Caco-2 (cell line): ENCODE measurements around the gene AFMID. TPM values are rescaled to one million over a fixed set of nuclear protein-coding genes. Genes with fewer than 3 reads are reported as not detected.

Source experiments
- BruUV-seq: library from RNA; stranded (reverse); fragments of 400-500 nt; replicated peaks from 2 replicates; lab custom pipeline; 2021; lab: Mats Ljungman, UMichigan
- CTCF ChIA-PET: fragments of 300-600 bp; sonication (Branson Sonifier 250); formaldehyde crosslinking; loops from one replicate; lab custom pipeline; 2022; ENCODE audit warnings: antibody characterized with exemption; lab: Charles Lee
- POLR2A ChIA-PET: fragments of 300-600 bp; sonication (Branson Sonifier 250); formaldehyde crosslinking; loops from one replicate; lab custom pipeline; 2022; ENCODE audit warnings: antibody characterized with exemption; lab: Charles Lee
- DNase-seq, 2 experiments: peaks; one replicate each; pipeline versions ENCODE4 v3.0.0 to v3.0.0-alpha.2; 2020 to 2022
- H3K27me3 ChIP-seq: replicated peaks from 2 replicates; pipeline ENCODE4 v1.6.0; 2011; ENCODE audit warnings: low read length; ENCODE audit not compliant: control insufficient read depth, insufficient read depth
- H3K36me3 ChIP-seq: 2 replicates; pipeline ENCODE4 v1.5.1; 2011; ENCODE audit warnings: low read length; ENCODE audit not compliant: control insufficient read depth, insufficient read depth
- H3K4me1 ChIP-seq: fragments of 250-450 bp; sonication (Bioruptor Pico); 2 replicates; pipeline ENCODE4 v1.5.1; 2020; ENCODE audit warnings: mild to moderate bottlenecking
- H3K4me3 ChIP-seq: 2 replicates; pipeline ENCODE4 v1.5.1; 2011; ENCODE audit warnings: low read depth, mild to moderate bottlenecking, control low read depth, low read length
- H3K9me3 ChIP-seq: fragments of 250-450 bp; sonication (Bioruptor Pico); 2 replicates; pipeline ENCODE4 v1.5.1; 2020; ENCODE audit warnings: mild to moderate bottlenecking, moderate library complexity
- H3K27ac Mint-ChIP-seq: one replicate; pipeline ENCODE4 v1.8.0; 2022; ENCODE audit warnings: mixed read lengths; ENCODE audit not compliant: unreplicated experiment
- H3K27me3 Mint-ChIP-seq: one replicate; pipeline ENCODE4 v1.8.0; 2022; ENCODE audit warnings: mixed read lengths; ENCODE audit not compliant: insufficient read depth, unreplicated experiment
- H3K36me3 Mint-ChIP-seq: one replicate; pipeline ENCODE4 v1.8.0; 2022; ENCODE audit warnings: mild to moderate bottlenecking, mixed read lengths; ENCODE audit not compliant: insufficient read depth, unreplicated experiment
- H3K4me1 Mint-ChIP-seq: one replicate; pipeline ENCODE4 v1.8.0; 2022; ENCODE audit warnings: low read depth, mixed read lengths; ENCODE audit not compliant: unreplicated experiment
- H3K4me3 Mint-ChIP-seq: one replicate; pipeline ENCODE4 v1.8.0; 2022; ENCODE audit warnings: mild to moderate bottlenecking, moderate library complexity, mixed read lengths; ENCODE audit not compliant: unreplicated experiment
- H3K9me3 Mint-ChIP-seq: one replicate; pipeline ENCODE4 v1.8.0; 2022; ENCODE audit warnings: mixed read lengths; ENCODE audit not compliant: unreplicated experiment
- CTCF ChIP-seq, 2 experiments: fragments of 200-600 bp in 1 of 2; IDR thresholded peaks; 1 replicate in 1 of 2; 2 replicates in 1 of 2; pipeline versions ENCODE4 v1.5.1 to v1.8.0; 2011 to 2022; ENCODE audit warnings: antibody characterized with exemption in 1 of 2, control low read depth in 1 of 2, inconsistent platforms in 1 of 2, low read depth in 1 of 2, low read length in 1 of 2, mild to moderate bottlenecking in 1 of 2, moderate library complexity in 1 of 2; ENCODE audit not compliant: insufficient read depth in 1 of 2, severe bottlenecking in 1 of 2, unreplicated experiment in 1 of 2
- intact Hi-C: fragments of 100-400 bp; cut with micrococcal nuclease; formaldehyde crosslinking; loops from one replicate; pipeline ENCODE4 v1.10.0; 2022; ENCODE audit not compliant: unreplicated experiment
- total RNA-seq: library from RNA; stranded (reverse); gene quantifications from 2 replicates; pipeline ENCODE4 v1.2.3, GENCODE V29; 2022

AFMID gene
- total RNA-seq, 1 experiment from 2014 or later = 83.0 TPM

- Histone ChIP-seq H3K36me3 (no peaks in the 10 kb centered on the region; the same call in 1 of the 2 replicates), H3K9me3 (no peaks in the 10 kb centered on the region), H3K4me1 (peaks cover 15% of the 10 kb centered on the region), H3K4me3 (no peak overlapping the region), H3K27me3 (no peaks in the 10 kb centered on the region)
- intact Hi-C loops = loop anchor here (5.0 kb wide), 2 partner anchors 58 to 237 kb away; partner anchors contain the start of gene TMC6
- Mint-ChIP-seq H3K9me3 (no peaks in the 10 kb centered on the region), H3K36me3 (peaks cover 80% of the 10 kb centered on the region), H3K4me1 (peaks cover 22% of the 10 kb centered on the region), H3K27ac (peak overlapping the region; percentile 70), H3K4me3 (peak overlapping the region; percentile 72), H3K27me3 (no peaks in the 10 kb centered on the region)
- no TSS peak for BruUV-seq
- POLR2A ChIA-PET = interaction anchor here (3.1 kb wide), 1 partner anchor 16 kb away, joined by 12 read pairs; the partner anchor contains the start of gene SYNGR2
- no peak for DNase-seq
- TF ChIP-seq CTCF (IDR thresholded peaks at IDR 0.05; ENCODE audit: insufficient read depth in 1 of 2, low read depth in 1 of 2, low read length in 1 of 2, severe bottlenecking in 1 of 2, unreplicated experiment in 1 of 2) = no peak
- CTCF ChIA-PET = interaction anchor here (2.8 kb wide), 1 partner anchor 14 kb away, joined by 17 read pairs; no protein-coding TSS in a partner anchor
These were observed 2.3 kb upstream of the AFMID start for GRCh38 chr17:78184868-78185267.

DNA sequence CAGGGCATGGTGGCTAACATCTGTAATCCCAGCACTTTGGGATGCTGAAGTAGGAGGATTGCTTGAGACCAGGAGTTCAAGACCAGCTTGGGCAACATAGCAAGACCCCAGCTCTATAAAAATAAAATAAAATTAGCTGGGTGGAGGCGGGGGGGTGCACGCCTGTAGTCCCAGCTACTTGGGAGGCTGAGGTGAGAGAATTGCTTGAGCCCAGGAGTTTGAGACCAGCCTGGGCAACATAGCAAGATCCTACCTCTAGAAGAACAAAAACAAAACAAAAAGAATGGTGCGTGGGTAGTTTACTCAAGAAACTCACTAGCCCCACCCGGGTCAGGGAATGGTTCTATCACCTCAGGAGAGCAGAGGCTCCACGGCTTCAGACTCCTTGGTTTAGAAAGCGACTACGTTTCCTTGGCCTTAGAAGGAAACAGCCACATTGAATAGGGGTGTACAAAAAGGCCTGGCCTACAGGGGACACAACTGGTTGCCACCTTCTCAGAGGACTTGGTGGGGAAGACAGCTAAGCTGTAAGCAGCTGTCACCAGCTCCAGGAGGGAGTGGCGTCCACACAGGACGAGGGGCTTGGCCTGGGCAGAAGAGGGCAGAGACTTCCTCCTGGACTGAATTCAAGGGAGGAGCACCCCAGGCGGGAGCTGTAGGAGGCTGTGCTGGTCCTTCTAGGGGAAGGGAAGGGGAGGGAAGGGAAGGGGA, 1.0 kb upstream of the AFMID start:
- Mint-ChIP-seq H3K27ac (peak overlapping the region; percentile 75), H3K9me3 (no peaks in the 10 kb centered on the region), H3K4me3 (peak overlapping the region; percentile 72), H3K36me3 (peaks cover 80% of the 10 kb centered on the region), H3K4me1 (peaks cover 22% of the 10 kb centered on the region), H3K27me3 (no peaks in the 10 kb centered on the region)
- ChIA-PET CTCF (interaction anchor here (0.6 to 2.8 kb wide), 15 partner anchors 9 to 235 kb away, joined by 3 to 17 read pairs (median 6); partner anchors contain the start of gene BIRC5), POLR2A (interaction anchor here (0.5 to 3.1 kb wide), 19 partner anchors 8 to 235 kb away, joined by 3 to 16 read pairs (median 5); partner anchors contain the start of gene SYNGR2)
- no peak for DNase-seq
- Histone ChIP-seq H3K4me1 (peaks cover 15% of the 10 kb centered on the region), H3K9me3 (no peaks in the 10 kb centered on the region), H3K36me3 (no peaks in the 10 kb centered on the region; the same call in 1 of the 2 replicates), H3K27me3 (no peaks in the 10 kb centered on the region), H3K4me3 (peak overlapping the region; percentile 87)
- intact Hi-C loops = loop anchor here (2.0 to 5.0 kb wide), 3 partner anchors 17 to 236 kb away; partner anchors contain the start of genes SYNGR2 and TMC6
- no peak for TF ChIP-seq CTCF (IDR thresholded peaks at IDR 0.05; ENCODE audit: insufficient read depth in 1 of 2, low read depth in 1 of 2, low read length in 1 of 2, severe bottlenecking in 1 of 2, unreplicated experiment in 1 of 2)
- TSS peak; percentile 25 for BruUV-seq

DNA sequence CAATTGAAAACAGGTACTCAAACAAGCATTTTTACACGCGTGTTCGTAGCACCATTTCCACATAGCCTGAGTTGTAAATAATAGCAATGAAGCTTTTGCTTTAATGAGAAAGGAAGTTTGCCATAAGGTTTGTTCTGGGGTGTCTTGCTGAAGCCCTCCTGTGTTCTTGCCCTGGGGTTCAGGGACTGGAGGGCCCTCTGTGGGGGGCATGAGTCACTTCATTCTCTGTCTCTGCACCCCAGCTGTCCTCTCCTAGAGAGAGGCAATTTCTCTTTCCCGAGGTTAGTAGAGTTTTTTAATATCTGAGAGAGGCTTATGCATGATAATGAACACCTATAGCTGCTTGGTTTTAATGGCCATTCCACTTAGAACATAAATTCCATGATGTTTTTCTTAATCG, 9.6 kb downstream of the AFMID start:
- CTCF ChIA-PET = no interaction called here
- Histone ChIP-seq H3K9me3 (no peaks in the 10 kb centered on the region), H3K4me3 (no peak overlapping the region), H3K4me1 (peaks cover 11% of the 10 kb centered on the region), H3K36me3 (peaks cover 4% of the 10 kb centered on the region), H3K27me3 (no peaks in the 10 kb centered on the region)
- POLR2A ChIA-PET = no interaction called here
- no peak overlapping the region for H3K27ac Mint-ChIP-seq
- no peak for DNase-seq
- BruUV-seq = TSS peak; percentile 12
- TF ChIP-seq CTCF (IDR thresholded peaks at IDR 0.05; ENCODE audit: insufficient read depth in 1 of 2, low read depth in 1 of 2, low read length in 1 of 2, severe bottlenecking in 1 of 2, unreplicated experiment in 1 of 2) = no peak
- peaks cover 8% of the 10 kb centered on the region for H3K4me1 Mint-ChIP-seq
- H3K9me3 Mint-ChIP-seq = no peaks in the 10 kb centered on the region
- H3K36me3 Mint-ChIP-seq = peaks cover 56% of the 10 kb centered on the region
- H3K27me3 Mint-ChIP-seq = no peaks in the 10 kb centered on the region
- H3K4me3 Mint-ChIP-seq = no peak overlapping the region
- intact Hi-C loops = no loop called here
